SK-N-MC (cell line): Measurements from ENCODE around the gene INSM1.

ENCODE experiments used
- EZH2 ChIP-seq: fragments of 200-600 bp; sonication (generic); IDR thresholded peaks from one replicate; pipeline ENCODE4 v1.6.1; 2017; ENCODE audit warnings: antibody characterized with exemption
- FOXP2 ChIP-seq: optimal IDR thresholded peaks from 2 replicates; pipeline ENCODE3; 2011; ENCODE audit warnings: mild to moderate bottlenecking, moderate library complexity; ENCODE audit not compliant: insufficient read depth; ENCODE audit errors: extremely low read length, control extremely low read depth
- POLR2AphosphoS5 ChIP-seq: IDR thresholded peaks from 2 replicates; pipeline ENCODE4 v1.6.1; 2012; ENCODE audit warnings: mild to moderate bottlenecking, low read depth, low read length, borderline replicate concordance

- TF ChIP-seq POLR2AphosphoS5 (no peak), EZH2 (no peak), FOXP2 (no peak)
These were observed 43.9 kb downstream of the INSM1 start for GRCh38 chr20:20411836-20412235.
